Ovary (tissue), 9 donors: ENCODE data around the gene BAG5. TPM values are rescaled to one million over a fixed set of nuclear protein-coding genes. Genes with fewer than 3 reads are reported as not detected.

ENCODE experiments used
- DNase-seq, 5 donors: peaks; one replicate each; pipeline ENCODE4 v3.0.0-alpha.2; 2019 to 2020
- H3K27ac ChIP-seq, 2 donors: fragments of 200-600 bp; one replicate each; pipeline versions ENCODE4 v1.5.1 to v1.8.0; 2019 to 2022
- H3K27me3 ChIP-seq: fragments of 200-600 bp; one replicate; pipeline ENCODE4 v1.8.0; 2022
- H3K36me3 ChIP-seq: fragments of 200-600 bp; sonication (generic); one replicate; pipeline ENCODE4 v1.5.1; 2019
- H3K4me1 ChIP-seq: one replicate; pipeline ENCODE4 v1.8.1; 2013; ENCODE audit warnings: mild to moderate bottlenecking, moderate library complexity; ENCODE audit not compliant: insufficient read depth
- H3K4me3 ChIP-seq: fragments of 200-600 bp; sonication (generic); one replicate; pipeline ENCODE4 v1.5.1; 2017
- H3K9me3 ChIP-seq, 2 donors: fragments of 200-600 bp in 1 of 2; sonication (generic) in 1 of 2; one replicate each; pipeline versions ENCODE4 v1.5.1 to v1.8.1; 2013 to 2019; ENCODE audit warnings: mild to moderate bottlenecking in 1 of 2, moderate library complexity in 1 of 2
- CTCF ChIP-seq, 3 donors: fragments of 450-650 bp in 2 of 3; fragments of 200-600 bp in 1 of 3; IDR thresholded peaks; one replicate each; pipeline versions ENCODE4 v1.5.1 to v1.8.0; 2016 to 2022; ENCODE audit warnings: antibody characterized with exemption in 3 of 3, mild to moderate bottlenecking in 1 of 3
- EP300 ChIP-seq: sonication (generic); formaldehyde crosslinking; IDR thresholded peaks from one replicate; pipeline ENCODE4 v1.6.1; 2017; ENCODE audit warnings: antibody characterized with exemption
- POLR2A ChIP-seq: fragments of 450-650 bp; IDR thresholded peaks from one replicate; pipeline ENCODE4 v1.6.1; 2017; ENCODE audit warnings: antibody characterized with exemption, mild to moderate bottlenecking, moderate library complexity
- WGBS, 3 donors: extraction: QIAGEN DNeasy Blood & Tissue Kit in 1 of 3; methylation state at CpG; one replicate each; pipeline versions ENCODE4 v1.1.5 to v1.1.7; 2013 to 2017; 5-methylcytosine and 5-hydroxymethylcytosine counted together
- intact Hi-C, 4 donors: fragments of 100-400 bp; cut with DNase I; formaldehyde crosslinking; loops; one replicate each; pipeline versions ENCODE4 v1.11.0 to v1.15.1; 2022 to 2023
- polyA plus RNA-seq, 2 donors: library from polyadenylated mRNA; stranded (reverse); fragments of 200-250 nt in 1 of 2; fragments of 350-450 nt in 1 of 2; fragmentation: Illumina TruSeq in 1 of 2; extraction: RNeasy Lipid Tissue Mini Kit (QIAGEN cat#74804) in 1 of 2; gene quantifications; one replicate each; pipeline ENCODE4 v1.2.3, GENCODE V29; 2013 to 2014
- total RNA-seq, 7 donors: library from RNA; depleted of rRNA in 2 of 7; stranded (reverse); fragments of >200 nt in 2 of 7; fragmentation: NEBNext Ultra II Directional in 3 of 7; extraction: Animal tissue kit (Norgen Biotek cat#: 25700) in 3 of 7; gene quantifications; one replicate each; pipeline versions ENCODE4 v1.1.0 to v1.2.4, GENCODE V29; 2016 to 2023
- donor health status: DM: no; HTN: no; CAD: no; lungs with moderate emphysema.
- donor health status: DM: no; HTN: no; CAD: no.
- donor health status: Bipolar disorder and iron deficiency.
- donor health status: DM: yes; HTN: yes; CAD: no.
- donor health status: DM: no; HTN: no; CAD: no.
- donor health status: DM: yes; HTN: yes; CAD: no.

BAG5 gene
- total and polyA plus RNA-seq, 9 donors, result 9.8 to 29.1 (median 24.4) TPM

- Histone ChIP-seq H3K36me3 (no peaks in the 10 kb centered on the region), H3K4me1 (peaks cover 17% of the 10 kb centered on the region), H3K27ac (no peak overlapping the region), H3K9me3 (no peaks in the 10 kb centered on the region), H3K4me3 (no peak overlapping the region), H3K27me3 (no peaks in the 10 kb centered on the region)
- TF ChIP-seq POLR2A, result no peak
- TF ChIP-seq CTCF (IDR thresholded peaks at IDR 0.05), result no peak
- no peak for TF ChIP-seq EP300
- intact Hi-C loops, result no loop called here
- DNase-seq, result peak in 3 of 5 donors; percentile 13 to 47 (median 29)
- WGBS, 3 donors, result 73 to 75% (median 73%) methylated on average over 12 of the region's 12 CpGs
Measured at GRCh38 chr14:103524002-103524935, 38.2 kb downstream of the BAG5 start.

- no peak for TF ChIP-seq POLR2A
- TF ChIP-seq CTCF (IDR thresholded peaks at IDR 0.05), result no peak
- TF ChIP-seq EP300, result no peak
- peak overlapping the region in 1 of 2 donors; percentile 66 for H3K27ac ChIP-seq
- DNase-seq, result no peak
- peaks cover 17% of the 10 kb centered on the region for H3K4me1 ChIP-seq
- no peaks in the 10 kb centered on the region for H3K36me3 ChIP-seq
- H3K27me3 ChIP-seq, result no peaks in the 10 kb centered on the region
- H3K9me3 ChIP-seq, result no peaks in the 10 kb centered on the region
- 33 to 50% (median 43%) methylated on average over 10 of the region's 10 CpGs for WGBS, 3 donors
- intact Hi-C loops, result no loop called here
- H3K4me3 ChIP-seq, result no peak overlapping the region
Measured at GRCh38 chr14:103523575-103523954, 38.9 kb downstream of the BAG5 start.

- no peaks in the 10 kb centered on the region for H3K27me3 ChIP-seq
- TF ChIP-seq CTCF (IDR thresholded peaks at IDR 0.05), result no peak
- TF ChIP-seq EP300, result no peak
- peak; percentile 69 for TF ChIP-seq POLR2A
- peak within 1 kb of the TSS; percentile 11 to 66 for H3K27ac ChIP-seq
- peak; percentile 75 to 88 (median 79) for DNase-seq
- intact Hi-C loops, result no loop called here
- peak within 1 kb of the TSS; percentile 61 for H3K4me3 ChIP-seq
- no peaks in the 10 kb centered on the region for H3K9me3 ChIP-seq
- no peaks in the 10 kb centered on the region for H3K36me3 ChIP-seq
- H3K4me1 ChIP-seq, result peaks cover 14% of the 10 kb centered on the region
- WGBS, 3 donors, result 1 to 4% (median 2%) methylated on average over 57 to 107 of the region's 107 CpGs
Measured at GRCh38 chr14:103522649-103523574, 39.5 kb downstream of the BAG5 start, which contains the start of gene CKB. Gene CKB, minus strand, starts transcription at chr14:103522830. Its CDS starts 337 bp downstream, at chr14:103522493.

GRCh38 chr14:103521951-103522563 is 40.4 kb downstream of the BAG5 start:
- H3K36me3 ChIP-seq, result no peaks in the 10 kb centered on the region
- peak overlapping the region; percentile 11 to 66 for H3K27ac ChIP-seq
- no peaks in the 10 kb centered on the region for H3K9me3 ChIP-seq
- peak overlapping the region; percentile 61 for H3K4me3 ChIP-seq
- peaks cover 10% of the 10 kb centered on the region for H3K4me1 ChIP-seq
- intact Hi-C loops, result no loop called here
- WGBS, 3 donors, result 0 to 3% (median 1%) methylated on average over 50 to 74 of the region's 74 CpGs
- peak; percentile 71 to 85 (median 72) for DNase-seq
- no peaks in the 10 kb centered on the region for H3K27me3 ChIP-seq
- TF ChIP-seq EP300 (no peak), CTCF (IDR thresholded peaks at IDR 0.05) (no peak)
